GM18520 (cell line): ENCODE measurements around the gene FAM53A.
"Not testable (repeated sequence)": the region's sequence is repeated elsewhere in the genome, so short reads cannot be mapped to it uniquely, and the experiment has no call there.

Experiments used
- ATAC-seq: cut with Tn5 transposase; IDR thresholded peaks from one replicate; pipeline ENCODE4 v1.9.1; 2021; ENCODE audit not compliant: unreplicated experiment

FAM53A gene

GRCh38 chr4:1686440-1687036 is 2.4 kb upstream of the FAM53A start:
- no peak for ATAC-seq

- ATAC-seq: no peak
Measured at GRCh38 chr4:1685235-1686150, 1.4 kb upstream of the FAM53A start.

- no peak for ATAC-seq
Measured at GRCh38 chr4:1684506-1685234, 557 bp upstream of the FAM53A start.

GRCh38 chr4:1683261-1683735 is 815 bp downstream of the FAM53A start:
- ATAC-seq: no peak

- ATAC-seq: no peak
Measured at GRCh38 chr4:1682860-1683259, 1.3 kb downstream of the FAM53A start.

GRCh38 chr4:1678244-1678643 is 5.9 kb downstream of the FAM53A start:
- no peak for ATAC-seq

- no peak for ATAC-seq
Measured at GRCh38 chr4:1676605-1677525, 7.2 kb downstream of the FAM53A start.

- ATAC-seq: no peak
Measured at GRCh38 chr4:1675802-1676137, 8.3 kb downstream of the FAM53A start.

GRCh38 chr4:1675136-1675801 is 8.8 kb downstream of the FAM53A start:
- no peak for ATAC-seq

- ATAC-seq: no peak
Measured at GRCh38 chr4:1674682-1675081, 9.4 kb downstream of the FAM53A start.

GRCh38 chr4:1673671-1674070 is 10.4 kb downstream of the FAM53A start:
- ATAC-seq: no peak

- not testable (repeated sequence) for ATAC-seq
Measured at GRCh38 chr4:1671011-1671410, 13.1 kb downstream of the FAM53A start.

- no peak for ATAC-seq
Measured at GRCh38 chr4:1670279-1670678, 13.8 kb downstream of the FAM53A start.

- no peak for ATAC-seq
Measured at GRCh38 chr4:1669850-1670249, 14.3 kb downstream of the FAM53A start.

- no peak for ATAC-seq
Measured at GRCh38 chr4:1669270-1669669, 14.8 kb downstream of the FAM53A start.

GRCh38 chr4:1668488-1668840 is 15.6 kb downstream of the FAM53A start:
- no peak for ATAC-seq

GRCh38 chr4:1667273-1667672 is 16.8 kb downstream of the FAM53A start:
- no peak for ATAC-seq

GRCh38 chr4:1666391-1666790 is 17.7 kb downstream of the FAM53A start:
- ATAC-seq: no peak

- no peak for ATAC-seq
Measured at GRCh38 chr4:1664141-1664540, 20.0 kb downstream of the FAM53A start.

- ATAC-seq: no peak
Measured at GRCh38 chr4:1663549-1663948, 20.6 kb downstream of the FAM53A start.
